HAP-1 (cell line): Measurements from ENCODE around the gene PRND.
"Not testable (repeated sequence)": the region's sequence is repeated elsewhere in the genome, so short reads cannot be mapped to it uniquely, and the experiment has no call there.

Source experiments
- DNase-seq, 2 experiments: peaks; one replicate each; pipeline ENCODE4 v3.0.0-alpha.2; 2016 to 2020; ENCODE audit warnings: low spot score in 2 of 2
- H3K27me3 ChIP-seq: fragments of 250-450 bp; sonication (Bioruptor Pico); 2 replicates; pipeline ENCODE4 v1.5.1; 2020; ENCODE audit warnings: low read depth, mild to moderate bottlenecking, moderate library complexity
- H3K36me3 ChIP-seq: fragments of 250-450 bp; sonication (Bioruptor Pico); replicated peaks from 2 replicates; pipeline ENCODE4 v1.5.1; 2020; ENCODE audit warnings: mild to moderate bottlenecking
- H3K4me1 ChIP-seq: fragments of 250-450 bp; sonication (Bioruptor Pico); 2 replicates; pipeline ENCODE4 v1.5.1; 2020; ENCODE audit warnings: mild to moderate bottlenecking
- H3K4me3 ChIP-seq: fragments of 250-450 bp; sonication (Bioruptor Pico); 2 replicates; pipeline ENCODE4 v1.5.1; 2020; ENCODE audit warnings: mild to moderate bottlenecking, moderate library complexity
- H3K9me3 ChIP-seq: fragments of 250-450 bp; sonication (Bioruptor Pico); 2 replicates; pipeline ENCODE4 v1.5.1; 2020; ENCODE audit warnings: mild to moderate bottlenecking, moderate library complexity
- in situ Hi-C: fragments of 300-500 bp; cut with MboI; formaldehyde crosslinking; loops from 3 replicates; pipeline ENCODE4 v1.14.3; 2020; ENCODE audit warnings: low sequenced_read_pairs, inconsistent platforms, mixed read lengths

The PRND gene

GRCh38 chr20:4730780-4731179, 9.1 kb downstream of the PRND start:
- peak; percentile 39 to 50 for DNase-seq
- H3K4me1 ChIP-seq = peaks cover 9% of the 10 kb centered on the region
- peaks cover under 1% of the 10 kb centered on the region; the same call in 1 of the 2 replicates for H3K27me3 ChIP-seq
- H3K9me3 ChIP-seq = no peaks in the 10 kb centered on the region
- in situ Hi-C loops = no loop called here
- no peak overlapping the region for H3K4me3 ChIP-seq
- no peaks in the 10 kb centered on the region for H3K36me3 ChIP-seq

- H3K27me3 ChIP-seq = peaks cover 3% of the 10 kb centered on the region; the same call in 1 of the 2 replicates
- no peak overlapping the region for H3K4me3 ChIP-seq
- H3K4me1 ChIP-seq = no peaks in the 10 kb centered on the region
- in situ Hi-C loops = no loop called here
- no peaks in the 10 kb centered on the region for H3K9me3 ChIP-seq
- no peaks in the 10 kb centered on the region for H3K36me3 ChIP-seq
- no peak for DNase-seq
These were observed 15.2 kb downstream of the PRND start for GRCh38 chr20:4736875-4737274.

- Histone ChIP-seq H3K36me3 (no peaks in the 10 kb centered on the region), H3K9me3 (no peaks in the 10 kb centered on the region), H3K4me3 (no peak overlapping the region), H3K4me1 (no peaks in the 10 kb centered on the region), H3K27me3 (0 out of 2 replicates have a peak, but pooled peaks cover 3% of the 10 kb centered on the region)
- DNase-seq = no peak
- in situ Hi-C loops = no loop called here
These were observed 16.3 kb downstream of the PRND start for GRCh38 chr20:4737857-4738627.

GRCh38 chr20:4740774-4741431, 19.2 kb downstream of the PRND start:
- in situ Hi-C loops = no loop called here
- peaks cover 3% of the 10 kb centered on the region; the same call in 1 of the 2 replicates for H3K27me3 ChIP-seq
- no peaks in the 10 kb centered on the region for H3K9me3 ChIP-seq
- H3K4me1 ChIP-seq = no peaks in the 10 kb centered on the region
- no peak overlapping the region for H3K4me3 ChIP-seq
- no peaks in the 10 kb centered on the region for H3K36me3 ChIP-seq
- DNase-seq = peak; percentile 38 to 82

- DNase-seq = no peak
- Histone ChIP-seq H3K4me3 (no peak overlapping the region), H3K4me1 (no peaks in the 10 kb centered on the region), H3K9me3 (no peaks in the 10 kb centered on the region), H3K27me3 (peaks cover 8% of the 10 kb centered on the region; the same call in 1 of the 2 replicates), H3K36me3 (no peaks in the 10 kb centered on the region)
- in situ Hi-C loops = no loop called here
These were observed 27.1 kb downstream of the PRND start for GRCh38 chr20:4748847-4749246.

GRCh38 chr20:4749326-4749725, 27.6 kb downstream of the PRND start:
- in situ Hi-C loops = no loop called here
- Histone ChIP-seq H3K4me1 (no peaks in the 10 kb centered on the region), H3K36me3 (no peaks in the 10 kb centered on the region), H3K4me3 (no peak overlapping the region), H3K27me3 (peaks cover 8% of the 10 kb centered on the region; the same call in 1 of the 2 replicates), H3K9me3 (no peaks in the 10 kb centered on the region)
- DNase-seq = no peak

- in situ Hi-C loops = no loop called here
- DNase-seq = no peak
These were observed 28.7 kb downstream of the PRND start for GRCh38 chr20:4750381-4750780.

GRCh38 chr20:4759100-4759884, 37.6 kb downstream of the PRND start:
- H3K9me3 ChIP-seq, H3K36me3 ChIP-seq, in situ Hi-C loops, H3K4me1 ChIP-seq, H3K27me3 ChIP-seq, H3K4me3 ChIP-seq: not testable (repeated sequence)
- DNase-seq = peak; percentile 19 to 72

More at GRCh38 chr20:4750381-4750780, 28.7 kb downstream of the PRND start:
- Histone ChIP-seq H3K9me3 (no peaks in the 10 kb centered on the region), H3K27me3 (peaks cover 8% of the 10 kb centered on the region; the same call in 1 of the 2 replicates), H3K36me3 (no peaks in the 10 kb centered on the region), H3K4me1 (no peaks in the 10 kb centered on the region), H3K4me3 (no peak overlapping the region)

GRCh38 chr20:4763261-4763660, 41.6 kb downstream of the PRND start:
- Histone ChIP-seq H3K36me3 (no peaks in the 10 kb centered on the region), H3K4me3 (no peak overlapping the region), H3K27me3 (no peaks in the 10 kb centered on the region), H3K4me1 (no peaks in the 10 kb centered on the region; the same call in 1 of the 2 replicates), H3K9me3 (no peaks in the 10 kb centered on the region)
- no peak for DNase-seq
- in situ Hi-C loops = no loop called here

GRCh38 chr20:4763723-4764510, 42.2 kb downstream of the PRND start:
- no peaks in the 10 kb centered on the region for H3K36me3 ChIP-seq
- H3K27me3 ChIP-seq = no peaks in the 10 kb centered on the region
- in situ Hi-C loops = no loop called here
- DNase-seq = no peak
- H3K4me1 ChIP-seq = no peaks in the 10 kb centered on the region; the same call in 1 of the 2 replicates
- no peak overlapping the region for H3K4me3 ChIP-seq
- H3K9me3 ChIP-seq = no peaks in the 10 kb centered on the region

GRCh38 chr20:4764805-4765204, 43.1 kb downstream of the PRND start:
- H3K4me3 ChIP-seq = no peak overlapping the region
- no peaks in the 10 kb centered on the region; the same call in 1 of the 2 replicates for H3K4me1 ChIP-seq
- in situ Hi-C loops = no loop called here
- H3K9me3 ChIP-seq = no peaks in the 10 kb centered on the region
- no peaks in the 10 kb centered on the region for H3K27me3 ChIP-seq
- no peaks in the 10 kb centered on the region for H3K36me3 ChIP-seq
- DNase-seq = no peak

GRCh38 chr20:4765681-4766080, 44.0 kb downstream of the PRND start:
- in situ Hi-C loops = no loop called here
- no peaks in the 10 kb centered on the region for H3K36me3 ChIP-seq

GRCh38 chr20:4766631-4767030, 44.9 kb downstream of the PRND start:
- H3K9me3 ChIP-seq = no peaks in the 10 kb centered on the region; the same call in 1 of the 2 replicates
- H3K27me3 ChIP-seq = no peaks in the 10 kb centered on the region
- no peaks in the 10 kb centered on the region for H3K4me1 ChIP-seq
- H3K36me3 ChIP-seq = no peaks in the 10 kb centered on the region
- no peak for DNase-seq
- no peak overlapping the region for H3K4me3 ChIP-seq
- in situ Hi-C loops = no loop called here

More at GRCh38 chr20:4765681-4766080, 44.0 kb downstream of the PRND start:
- Histone ChIP-seq H3K4me1 (no peaks in the 10 kb centered on the region; the same call in 1 of the 2 replicates), H3K9me3 (no peaks in the 10 kb centered on the region; the same call in 1 of the 2 replicates), H3K4me3 (no peak overlapping the region), H3K27me3 (no peaks in the 10 kb centered on the region)
- DNase-seq = no peak
